HEK293T (cell line): ENCODE results near the gene EPG5.

Experiments
- CTCF ChIA-PET: fragments of 350-600 bp; formaldehyde crosslinking; extraction: SDS; loops from one replicate; lab custom pipeline; 2021; ENCODE audit warnings: antibody characterized with exemption, inconsistent platforms; lab: Yijun Ruan, JAX
- POLR2A ChIA-PET: fragments of 350-600 bp; formaldehyde crosslinking; extraction: SDS; loops from one replicate; lab custom pipeline; 2020; ENCODE audit warnings: antibody characterized with exemption, inconsistent platforms; lab: Yijun Ruan, JAX
- DNase-seq: peaks from one replicate; pipeline ENCODE4 v3.0.0; 2012; ENCODE audit warnings: mixed read lengths; ENCODE audit errors: extremely low spot score
- ARNT ChIP-seq: fragments of 450-650 bp; IDR thresholded peaks from 2 replicates; pipeline ENCODE4 v1.6.1; 2017; ENCODE audit warnings: mild to moderate bottlenecking
- BHLHE40 ChIP-seq: fragments of 450-650 bp; IDR thresholded peaks from 2 replicates; pipeline ENCODE4 v1.6.1; 2016; ENCODE audit warnings: mild to moderate bottlenecking, moderate library complexity, borderline replicate concordance
- CTBP1 ChIP-seq: fragments of 450-650 bp; IDR thresholded peaks from 2 replicates; pipeline ENCODE4 v1.6.1; 2016; ENCODE audit warnings: borderline replicate concordance
- ELF4 ChIP-seq: fragments of 450-650 bp; IDR thresholded peaks from 2 replicates; pipeline ENCODE4 v1.6.1; 2017; ENCODE audit warnings: antibody characterized with exemption
- FOXA1 ChIP-seq: fragments of 450-650 bp; IDR thresholded peaks from 2 replicates; pipeline ENCODE4 v1.6.1; 2016; ENCODE audit warnings: mild to moderate bottlenecking
- FOXK2 ChIP-seq: fragments of 450-650 bp; IDR thresholded peaks from 2 replicates; pipeline ENCODE4 v1.6.1; 2016; ENCODE audit warnings: mild to moderate bottlenecking
- FOXM1 ChIP-seq: fragments of 450-650 bp; IDR thresholded peaks from 2 replicates; pipeline ENCODE4 v1.6.1; 2017; ENCODE audit warnings: mild to moderate bottlenecking, borderline replicate concordance
- HDGF ChIP-seq: fragments of 450-650 bp; IDR thresholded peaks from 2 replicates; pipeline ENCODE4 v1.6.1; 2017; ENCODE audit warnings: antibody characterized with exemption, borderline replicate concordance
- L3MBTL2 ChIP-seq: fragments of 450-650 bp; conservative IDR thresholded peaks from 2 replicates; pipeline ENCODE4 v1.6.1; 2016; ENCODE audit warnings: mild to moderate bottlenecking
- LEF1 ChIP-seq: fragments of 450-650 bp; IDR thresholded peaks from 2 replicates; pipeline ENCODE4 v1.6.1; 2017; ENCODE audit warnings: mild to moderate bottlenecking, borderline replicate concordance
- NFRKB ChIP-seq: fragments of 450-650 bp; IDR thresholded peaks from 2 replicates; pipeline ENCODE4 v1.6.1; 2016; ENCODE audit warnings: mild to moderate bottlenecking, moderate library complexity
- PKNOX1 ChIP-seq: fragments of 450-650 bp; IDR thresholded peaks from 2 replicates; pipeline ENCODE4 v1.6.1; 2016
- SP1 ChIP-seq: fragments of 450-650 bp; IDR thresholded peaks from 2 replicates; pipeline ENCODE4 v1.6.1; 2017
- SUZ12 ChIP-seq: fragments of 450-650 bp; IDR thresholded peaks from 2 replicates; pipeline ENCODE4 v1.6.1; 2016; ENCODE audit warnings: mild to moderate bottlenecking
- TARDBP ChIP-seq: fragments of 450-650 bp; IDR thresholded peaks from 2 replicates; pipeline ENCODE4 v1.6.1; 2016
- ZNF384 ChIP-seq: fragments of 450-650 bp; IDR thresholded peaks from 2 replicates; pipeline ENCODE4 v1.6.1; 2016

EPG5 gene

GRCh38 chr18:46008531-46008930 is 41.4 kb upstream of the EPG5 start:
- DNase-seq = no peak
- POLR2A ChIA-PET = no interaction called here
- CTCF ChIA-PET = no interaction called here
- TF ChIP-seq HDGF = no peak
- TF ChIP-seq FOXM1 = no peak
- no peak for TF ChIP-seq SUZ12
- TF ChIP-seq BHLHE40 = no peak
- no peak for TF ChIP-seq NFRKB
- TF ChIP-seq LEF1 = no peak
- no peak for TF ChIP-seq ARNT
- no peak for TF ChIP-seq SP1
- no peak for TF ChIP-seq FOXK2
- no peak for TF ChIP-seq ELF4
- TF ChIP-seq FOXA1 = no peak
- TF ChIP-seq TARDBP = no peak
- no peak for TF ChIP-seq CTBP1
- no peak for TF ChIP-seq ZNF384
- TF ChIP-seq PKNOX1 = no peak

GRCh38 chr18:46007165-46007564 is 40.0 kb upstream of the EPG5 start:
- DNase-seq = no peak
- ChIA-PET CTCF (no interaction called here), POLR2A (no interaction called here)
- TF ChIP-seq CTBP1 (no peak), LEF1 (no peak), SP1 (no peak), ARNT (no peak), NFRKB (no peak), FOXK2 (no peak), BHLHE40 (no peak), ELF4 (no peak), SUZ12 (no peak), TARDBP (no peak), FOXM1 (no peak), PKNOX1 (no peak)

- no peak for DNase-seq
- POLR2A ChIA-PET = no interaction called here
Measured at GRCh38 chr18:46002934-46003333, 35.8 kb upstream of the EPG5 start.

GRCh38 chr18:46001892-46002291 is 34.8 kb upstream of the EPG5 start:
- CTCF ChIA-PET = no interaction called here

More at GRCh38 chr18:46002934-46003333, 35.8 kb upstream of the EPG5 start:
- CTCF ChIA-PET = no interaction called here
- TF ChIP-seq NFRKB (no peak), FOXM1 (no peak), BHLHE40 (no peak), L3MBTL2 (no peak)

GRCh38 chr18:46001074-46001473 is 33.9 kb upstream of the EPG5 start:
- TF ChIP-seq ZNF384 = no peak
- TF ChIP-seq SUZ12 = no peak
- TF ChIP-seq HDGF = no peak
- no peak for TF ChIP-seq ELF4
- TF ChIP-seq CTBP1 = no peak
- no peak for TF ChIP-seq NFRKB
- no peak for TF ChIP-seq FOXK2
- TF ChIP-seq ARNT = no peak
- TF ChIP-seq PKNOX1 = no peak
- no peak for TF ChIP-seq FOXA1
- no peak for TF ChIP-seq LEF1
- no peak for TF ChIP-seq FOXM1
- TF ChIP-seq L3MBTL2 = no peak
- no peak for TF ChIP-seq TARDBP
- no peak for TF ChIP-seq BHLHE40
- no peak for TF ChIP-seq SP1
- CTCF ChIA-PET = no interaction called here
- POLR2A ChIA-PET = no interaction called here
- DNase-seq = no peak

More at GRCh38 chr18:46001892-46002291, 34.8 kb upstream of the EPG5 start:
- no peak for DNase-seq
- TF ChIP-seq ZNF384 (no peak), LEF1 (no peak), PKNOX1 (no peak), SP1 (no peak), TARDBP (no peak), FOXM1 (no peak), ELF4 (no peak), CTBP1 (no peak), FOXA1 (no peak), HDGF (no peak), BHLHE40 (no peak), ARNT (no peak), SUZ12 (no peak), NFRKB (no peak), L3MBTL2 (no peak)
- POLR2A ChIA-PET = no interaction called here

- ChIA-PET POLR2A (no interaction called here), CTCF (no interaction called here)
- DNase-seq = no peak
- TF ChIP-seq PKNOX1 (no peak), FOXK2 (no peak), NFRKB (no peak), CTBP1 (no peak), ARNT (no peak), SP1 (no peak), SUZ12 (no peak), L3MBTL2 (no peak), HDGF (no peak), BHLHE40 (no peak), TARDBP (no peak), ZNF384 (no peak), LEF1 (no peak), FOXA1 (no peak), FOXM1 (no peak), ELF4 (no peak)
Measured at GRCh38 chr18:45999536-45999935, 32.4 kb upstream of the EPG5 start.
